ENCODE measurements around the gene GPC1.

GPC1 gene

DNA sequence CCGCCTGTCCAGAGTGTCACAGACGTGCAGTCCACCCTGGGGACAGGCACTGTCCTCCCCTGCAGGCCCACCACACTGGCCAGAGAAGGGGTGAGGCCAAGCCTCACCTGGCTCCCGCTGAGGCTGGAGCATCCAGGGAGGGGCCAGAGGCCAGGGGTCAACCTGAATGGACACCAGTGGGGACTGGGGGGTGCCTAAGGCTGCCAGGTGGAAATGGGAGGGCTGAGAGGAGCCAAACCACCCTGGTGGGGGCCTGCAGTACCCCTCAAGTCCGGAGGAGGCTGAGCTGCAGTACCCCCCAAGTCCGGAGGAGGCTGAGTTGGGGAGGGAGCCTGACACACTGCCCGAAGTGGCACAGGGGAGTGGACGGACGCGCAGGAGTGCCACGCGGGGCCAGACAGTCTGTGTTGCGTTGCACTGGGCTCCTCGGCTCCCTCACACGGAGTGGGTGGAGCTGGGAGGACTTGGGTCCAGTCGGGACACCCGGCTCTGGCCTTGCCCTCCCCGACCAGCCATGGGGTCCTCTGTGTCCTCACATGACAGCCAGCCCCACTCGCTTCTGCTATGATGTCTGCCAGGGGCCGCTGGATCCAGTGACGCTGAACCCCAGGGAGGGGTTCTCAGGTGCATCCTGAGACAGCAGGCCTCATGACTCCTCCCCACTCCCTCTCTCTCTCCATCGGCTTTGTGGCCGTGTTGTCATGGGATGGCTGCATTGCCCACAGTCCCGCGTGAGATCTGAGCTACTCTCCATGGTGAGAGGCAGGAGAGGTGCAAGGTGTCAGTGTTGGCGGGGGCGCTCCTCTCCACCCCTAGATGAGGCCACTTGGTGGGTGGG lies 22.3 kb upstream of the GPC1 start:
- no peak for DNase-seq

DNA sequence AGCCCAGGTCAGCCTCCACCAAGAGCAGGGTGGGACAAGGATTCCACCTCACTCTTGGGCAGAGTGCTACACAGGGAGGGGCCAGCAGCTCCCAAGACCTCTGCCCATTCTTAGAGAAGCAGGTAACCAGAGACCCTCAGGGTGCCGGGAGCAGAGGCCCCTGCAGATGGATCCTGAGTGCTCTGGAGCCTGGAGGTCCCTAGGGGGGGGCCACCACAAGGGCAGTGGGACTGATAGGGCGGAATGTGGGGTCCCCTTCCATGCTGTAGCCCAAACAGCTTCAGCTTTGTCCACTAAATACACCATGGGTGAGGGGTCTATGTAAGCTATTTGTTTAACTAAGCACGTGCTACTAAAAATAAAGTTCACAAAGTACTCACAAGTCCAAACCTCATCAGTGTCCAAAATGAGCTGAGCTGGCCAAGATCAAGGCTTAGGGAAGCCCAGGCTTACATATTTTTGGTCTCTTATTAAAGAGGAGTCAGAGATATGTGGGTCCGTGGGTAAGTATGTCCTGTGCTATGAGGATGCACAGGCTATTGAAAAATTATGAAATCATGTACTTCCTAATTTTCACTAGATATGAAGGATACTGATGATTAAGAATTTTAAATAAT lies 21.5 kb upstream of the GPC1 start:
- no peak for DNase-seq

DNA sequence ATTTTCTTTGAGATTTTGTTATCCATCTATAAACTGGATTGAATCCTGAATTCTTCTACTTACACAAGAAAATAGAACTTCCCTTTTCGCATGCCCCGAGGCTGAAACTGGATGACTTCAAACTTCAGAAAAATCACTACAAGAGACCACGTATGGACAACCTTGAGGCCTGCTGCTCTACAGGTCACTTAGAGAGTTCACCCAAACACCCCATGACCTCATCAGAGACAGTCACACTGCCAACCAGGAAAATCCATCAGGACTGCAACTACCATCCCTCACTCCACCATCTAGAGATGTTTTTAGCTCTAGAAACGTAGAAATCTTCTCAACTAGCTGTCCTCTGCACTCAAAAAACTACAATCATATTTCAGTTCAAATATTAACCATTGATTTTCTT lies 18.6 kb upstream of the GPC1 start:
- no peak for DNase-seq

DNA sequence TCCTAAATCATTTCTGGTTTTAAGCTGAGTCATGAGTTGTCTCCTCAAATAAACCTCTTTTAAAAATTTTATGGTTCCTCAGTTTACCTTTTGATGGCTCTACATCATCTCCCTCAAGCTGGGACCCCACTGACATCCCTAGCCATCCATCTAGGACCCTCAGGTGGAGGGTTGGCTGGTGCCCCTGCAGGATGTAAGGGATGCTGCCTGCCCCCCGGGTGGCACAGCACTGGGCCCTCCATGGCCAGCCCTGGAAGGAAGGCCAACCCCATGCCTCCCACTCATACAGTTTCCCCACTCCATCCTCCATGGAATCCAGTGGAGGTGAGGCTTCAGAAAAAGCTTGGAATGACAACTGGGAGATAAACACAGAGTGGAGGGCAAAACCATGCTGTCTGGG lies 17.2 kb upstream of the GPC1 start:
- no peak for DNase-seq

GRCh38 chr2:240419271-240419670 lies 16.2 kb upstream of the GPC1 start:
- no peak for DNase-seq

GRCh38 chr2:240419723-240420122 lies 15.7 kb upstream of the GPC1 start:
- DNase-seq: no peak

DNA sequence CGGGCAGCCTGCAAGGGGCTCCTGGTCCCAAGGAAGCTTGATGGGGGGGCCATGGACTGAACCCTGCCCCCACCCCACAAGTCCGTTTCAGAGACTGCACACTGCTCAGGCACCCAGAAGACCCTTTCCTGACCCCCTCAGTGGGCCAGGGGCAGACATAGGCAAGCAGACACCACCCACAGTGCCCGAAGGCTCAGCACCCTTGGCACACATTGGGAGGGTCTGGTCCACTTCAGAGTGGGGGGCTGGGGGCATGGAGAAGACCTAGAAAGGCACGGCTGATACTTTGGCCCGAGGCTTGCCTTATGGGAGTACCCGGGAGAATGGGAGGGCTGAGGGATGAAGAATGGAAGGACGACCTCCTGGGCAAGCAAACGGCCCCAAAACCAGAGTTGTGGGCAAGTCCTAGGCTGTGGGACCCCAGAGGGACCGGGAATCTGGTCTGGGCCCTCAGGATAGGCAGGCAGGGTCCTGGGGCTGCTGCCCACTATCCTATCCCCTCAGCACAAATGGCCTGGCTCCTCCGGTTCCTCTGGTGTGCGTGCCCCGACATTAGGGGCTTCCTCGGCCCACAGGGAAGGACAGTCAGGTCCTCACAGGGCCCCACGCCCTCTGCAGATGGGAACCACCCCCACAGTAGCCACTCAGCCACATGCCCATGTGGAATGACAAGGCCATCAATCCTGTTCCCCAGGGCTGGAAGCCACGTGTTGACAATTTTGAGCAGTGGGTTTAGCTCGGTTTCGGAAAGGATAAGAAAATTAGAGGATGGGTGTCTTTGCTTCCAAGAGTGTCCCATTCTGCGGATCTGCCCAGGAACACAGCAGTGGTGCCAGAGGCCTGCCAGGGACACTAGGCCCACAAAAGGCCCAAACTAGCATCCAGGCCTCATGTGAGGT lies 15.0 kb upstream of the GPC1 start:
- no peak for DNase-seq

GRCh38 chr2:240421381-240421780 lies 14.1 kb upstream of the GPC1 start:
- DNase-seq: no peak

DNA sequence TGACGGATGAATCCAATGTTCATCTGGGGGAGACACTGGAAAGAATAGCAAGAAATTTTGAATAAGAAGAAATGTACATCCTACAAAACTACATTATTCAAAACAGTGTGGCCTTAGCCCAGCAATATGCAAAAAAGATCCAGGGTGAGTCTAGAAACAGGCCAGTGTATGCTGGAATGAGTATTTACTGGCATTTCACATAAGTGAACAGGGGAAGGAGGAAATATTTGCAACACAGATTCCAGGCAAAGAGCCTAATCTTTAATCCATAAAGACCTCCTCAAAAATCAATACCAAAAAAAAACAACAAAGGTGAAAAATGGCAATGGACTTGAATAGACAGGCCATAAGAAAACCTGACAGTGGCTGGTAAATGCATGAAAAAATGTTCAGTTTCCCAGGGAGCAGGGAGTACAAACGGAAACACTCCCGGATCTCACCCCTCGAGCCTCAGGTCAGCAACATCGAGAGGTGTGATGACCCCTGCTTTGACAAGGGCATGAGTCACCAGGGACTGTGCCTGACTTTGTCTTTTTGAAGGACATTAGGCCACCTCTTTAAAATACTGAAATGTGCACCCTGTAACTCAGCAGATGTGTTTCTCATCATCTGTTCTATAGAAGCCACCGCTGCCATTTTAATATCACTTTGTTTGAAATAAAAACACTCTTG lies 12.7 kb upstream of the GPC1 start:
- DNase-seq: no peak

DNA sequence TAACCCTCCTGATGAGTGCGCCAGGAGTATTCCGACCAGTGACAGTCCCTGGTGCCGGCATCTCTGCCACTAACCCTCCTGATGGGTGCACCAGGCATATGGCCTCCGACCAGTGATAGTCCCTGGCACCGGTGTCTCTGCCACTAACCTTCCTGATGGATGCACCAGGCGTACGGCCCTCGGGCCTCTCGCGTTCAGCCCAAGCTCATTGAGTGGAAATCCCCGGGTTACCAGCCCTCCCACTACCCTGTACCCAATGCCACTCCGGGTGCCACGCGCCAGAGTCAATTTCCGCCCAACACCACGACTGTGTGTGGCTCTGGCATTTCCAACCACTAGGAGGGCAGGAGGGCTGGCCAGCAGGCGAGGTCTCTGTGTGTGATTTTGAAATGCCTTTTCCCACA lies 11.7 kb upstream of the GPC1 start:
- no peak for DNase-seq

- no peak for DNase-seq
These were observed 10.9 kb upstream of the GPC1 start for GRCh38 chr2:240424341-240425235.

- no peak for DNase-seq
These were observed 10.2 kb upstream of the GPC1 start for GRCh38 chr2:240425236-240425615.

GRCh38 chr2:240425697-240426096 lies 9.8 kb upstream of the GPC1 start:
- no peak for DNase-seq

DNA sequence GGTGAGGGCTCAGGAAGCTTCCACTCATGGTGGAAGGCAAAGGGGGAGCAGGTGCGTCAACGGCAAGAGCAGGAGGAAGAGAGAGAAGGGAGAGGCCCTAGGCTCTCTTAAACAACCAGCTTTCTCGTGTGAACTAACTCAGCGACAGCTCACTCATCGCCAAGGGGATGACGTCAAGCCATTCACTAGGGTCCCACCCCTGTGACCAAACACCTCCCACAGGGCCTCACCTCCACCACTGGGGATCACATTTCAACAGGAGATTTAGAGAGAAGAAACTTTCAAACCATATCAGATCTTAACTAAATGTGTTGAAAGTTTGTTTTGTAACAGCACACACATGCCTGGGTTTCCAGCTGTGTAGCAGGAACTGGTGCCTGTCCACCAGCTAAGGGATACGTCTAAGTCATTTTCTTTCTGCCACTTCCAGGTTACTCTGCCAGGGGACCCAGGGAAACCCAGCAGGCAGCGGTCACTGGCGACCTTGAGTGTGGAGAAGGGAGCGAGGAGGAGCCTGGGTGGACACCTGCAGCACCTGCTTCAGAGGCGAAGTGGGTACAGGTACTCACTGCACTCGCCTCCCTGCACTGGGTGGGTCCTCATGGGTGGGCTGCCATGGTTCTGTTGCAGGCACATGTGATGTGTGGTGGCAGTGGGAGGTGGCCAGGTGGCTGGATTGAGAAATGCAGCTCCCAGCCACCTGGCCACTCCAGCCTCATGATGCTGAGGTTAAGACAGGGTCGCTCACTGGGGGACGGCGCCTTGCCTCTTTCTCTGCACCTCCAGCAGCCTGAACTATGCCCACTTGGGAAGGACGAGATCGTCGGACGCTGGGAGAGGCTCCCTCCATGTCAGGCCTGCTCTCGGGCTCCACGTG lies 8.4 kb upstream of the GPC1 start:
- no peak for DNase-seq

DNA sequence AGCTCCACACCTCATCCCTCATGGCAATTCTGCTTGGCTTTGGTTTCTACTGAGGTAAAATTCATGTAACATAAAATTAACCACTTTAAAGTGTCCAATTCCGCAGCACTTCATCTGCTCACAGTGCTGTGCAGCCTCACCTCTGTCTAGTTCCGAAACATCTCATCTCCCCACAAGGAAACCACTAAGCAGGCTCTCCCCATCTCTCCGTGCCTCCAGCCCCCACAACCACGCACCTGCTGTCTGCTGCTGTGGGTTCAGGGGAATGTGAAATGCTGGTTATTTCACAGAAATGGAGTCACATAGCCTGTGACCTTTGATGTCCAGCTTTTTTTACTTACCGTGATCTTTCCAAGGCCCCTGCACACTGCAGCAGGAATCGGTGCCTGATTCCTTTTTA lies 7.7 kb upstream of the GPC1 start:
- no peak for DNase-seq

GRCh38 chr2:240428245-240428644 lies 7.2 kb upstream of the GPC1 start:
- DNase-seq: no peak

DNA sequence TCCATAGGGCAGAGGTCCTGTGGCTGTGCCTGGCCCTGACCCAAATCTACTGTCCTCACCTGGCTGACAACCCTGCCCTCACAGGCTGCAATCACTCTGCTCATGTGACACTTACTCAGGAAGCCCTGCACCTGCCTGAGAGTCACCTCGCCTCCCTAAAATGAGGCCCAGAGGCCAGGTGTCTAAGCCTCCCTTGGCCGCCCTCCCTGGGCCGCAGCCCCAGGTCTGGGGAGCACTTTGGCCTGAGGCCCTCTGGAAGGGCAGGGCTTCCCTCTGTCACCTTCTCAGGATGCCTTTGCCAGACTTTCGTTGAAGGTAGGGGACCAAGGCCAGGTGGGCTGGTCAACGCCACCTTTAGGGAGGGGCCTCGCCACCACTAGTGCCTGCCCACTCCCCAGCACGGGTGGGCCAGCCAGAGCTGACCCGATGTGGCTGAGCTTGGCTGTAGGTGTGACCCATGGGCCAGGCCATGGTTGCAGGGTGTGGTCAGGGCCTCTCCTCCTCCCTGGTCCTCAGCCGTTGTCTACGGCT lies 6.1 kb upstream of the GPC1 start:
- no peak for DNase-seq

DNA sequence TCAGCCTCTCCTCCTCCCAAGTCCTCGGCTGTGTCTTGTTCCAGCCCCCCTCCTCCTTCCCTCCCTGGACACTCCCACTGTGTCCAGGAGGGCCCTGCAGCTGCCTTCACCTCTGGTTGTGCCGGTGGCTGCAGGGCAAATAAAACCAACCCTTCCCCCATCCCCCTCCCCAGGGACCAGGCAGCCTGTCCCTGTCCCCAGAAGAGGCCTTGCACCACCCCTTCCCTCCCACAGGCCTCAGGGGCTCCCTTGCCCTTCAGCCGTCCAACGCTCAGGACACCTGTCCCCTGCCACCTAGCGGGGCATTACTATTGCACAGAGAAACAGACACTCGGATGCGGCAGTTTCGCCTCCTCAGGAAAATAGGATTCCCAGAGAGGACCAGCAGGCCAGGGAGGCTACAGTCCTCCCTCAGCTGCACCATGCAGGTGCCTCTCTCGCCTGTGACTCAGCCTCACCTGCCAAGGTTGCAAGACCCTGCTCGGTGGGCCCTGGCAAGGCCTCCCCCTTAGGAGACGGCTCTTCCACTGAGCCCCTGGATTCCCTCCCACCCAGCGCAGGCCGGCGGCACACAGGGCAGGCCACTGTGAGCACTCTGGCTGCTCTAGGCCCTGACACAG lies 5.5 kb upstream of the GPC1 start:
- no peak for DNase-seq

- DNase-seq: no peak
These were observed 4.9 kb upstream of the GPC1 start for GRCh38 chr2:240430595-240430994.

DNA sequence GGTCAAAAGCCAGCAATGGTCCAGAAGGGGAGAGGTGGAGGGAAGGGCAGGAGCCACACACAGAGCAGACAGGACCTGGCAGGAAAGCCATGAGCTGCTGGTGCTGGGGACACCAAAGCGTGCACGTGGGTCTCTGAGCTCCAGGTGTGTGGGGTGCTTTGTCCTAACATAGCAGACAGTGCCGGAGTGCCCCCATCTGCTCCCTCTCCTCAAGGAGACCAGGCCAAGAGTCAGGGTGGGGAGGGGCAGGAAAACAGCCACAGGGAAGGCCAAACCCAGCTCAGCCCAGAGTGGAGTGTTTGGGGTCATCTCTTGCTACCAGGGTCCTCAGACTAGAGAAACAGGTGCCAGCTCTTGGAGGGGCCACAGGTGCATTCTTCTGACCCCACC lies 4.2 kb upstream of the GPC1 start:
- no peak for DNase-seq
